ENCODE results near the gene FOXN3. TPM values are rescaled to one million over a fixed set of nuclear protein-coding genes. Genes with fewer than 3 reads are reported as not detected.

Gene FOXN3
- total RNA-seq, 2 donors from 2014 or later, result 61.2 to 84.1 TPM

DNA sequence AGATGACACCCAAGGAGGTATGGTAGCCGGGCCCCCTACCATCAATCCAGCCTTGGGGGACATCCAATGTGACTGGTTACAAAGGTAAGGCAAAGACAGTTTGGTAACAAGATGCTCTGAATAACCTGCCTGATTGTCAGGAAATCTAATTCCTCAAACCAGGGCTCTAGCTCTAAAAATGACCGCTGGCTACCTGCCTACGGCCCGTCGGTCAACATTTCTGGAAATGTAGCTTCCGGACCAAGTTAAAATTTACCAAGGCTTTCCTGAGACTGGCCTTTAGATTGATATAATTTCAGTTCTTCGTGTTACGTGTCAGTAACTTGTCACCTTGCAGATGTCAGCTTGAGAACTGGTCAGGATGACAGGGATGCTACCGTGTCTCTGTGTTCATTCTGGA lies 34.2 kb upstream of the FOXN3 start:
- Mint-ChIP-seq H3K27me3 (ENCODE audit: insufficient read depth) (no peaks in the 10 kb centered on the region), H3K27ac (no peak overlapping the region), H3K4me3 (no peak overlapping the region), H3K9me3 (no peaks in the 10 kb centered on the region), H3K36me3 (ENCODE audit: low read depth) (no peaks in the 10 kb centered on the region), H3K4me1 (peaks cover 28% of the 10 kb centered on the region)
- Histone ChIP-seq H3K36me3 (ENCODE audit: control insufficient read depth, insufficient read depth, low read length) (no peaks in the 10 kb centered on the region), H3K27me3 (ENCODE audit: control insufficient read depth, insufficient read depth, low read length, poor library complexity, severe bottlenecking) (no peaks in the 10 kb centered on the region), H3K4me1 (ENCODE audit: control insufficient read depth, insufficient read depth, low read length) (no peaks in the 10 kb centered on the region), H3K9ac (ENCODE audit: extremely low read depth, low read length, poor library complexity, severe bottlenecking) (no peak overlapping the region), H3K9me3 (ENCODE audit: control insufficient read depth, low read length) (no peaks in the 10 kb centered on the region), H3K4me3 (ENCODE audit: low read length) (no peak overlapping the region), H3K27ac (ENCODE audit: low read depth, low read length) (no peak overlapping the region)
- WGBS, 2 experiments (ENCODE audit: insufficient coverage in 1 of 2, insufficient read length in 1 of 2), result 95 to 96% methylated on average over 9 of the region's 9 CpGs
- no peak for DNase-seq
- TF ChIP-seq CTCF (conservative IDR thresholded peaks at IDR 0.05), result no peak

- Histone ChIP-seq H3K9me3 (ENCODE audit: control insufficient read depth, low read length) (no peaks in the 10 kb centered on the region), H3K9ac (ENCODE audit: extremely low read depth, low read length, poor library complexity, severe bottlenecking) (no peak overlapping the region), H3K36me3 (ENCODE audit: control insufficient read depth, insufficient read depth, low read length) (no peaks in the 10 kb centered on the region), H3K4me1 (ENCODE audit: control insufficient read depth, insufficient read depth, low read length) (peaks cover 11% of the 10 kb centered on the region), H3K27ac (ENCODE audit: low read depth, low read length) (no peak overlapping the region), H3K27me3 (ENCODE audit: control insufficient read depth, insufficient read depth, low read length, poor library complexity, severe bottlenecking) (no peaks in the 10 kb centered on the region), H3K4me3 (ENCODE audit: low read length) (no peak overlapping the region)
- Mint-ChIP-seq H3K27ac (no peak overlapping the region), H3K9me3 (no peaks in the 10 kb centered on the region), H3K36me3 (ENCODE audit: low read depth) (no peaks in the 10 kb centered on the region), H3K27me3 (ENCODE audit: insufficient read depth) (no peaks in the 10 kb centered on the region), H3K4me1 (peaks cover 25% of the 10 kb centered on the region), H3K4me3 (no peak overlapping the region)
- TF ChIP-seq CTCF (conservative IDR thresholded peaks at IDR 0.05), result no peak
- no peak for DNase-seq
- WGBS, 2 experiments (ENCODE audit: insufficient coverage in 1 of 2, insufficient read length in 1 of 2), result 93% methylated on average over 8 to 12 of the region's 14 CpGs
These were observed 30.3 kb upstream of the FOXN3 start for GRCh38 chr14:89447182-89447944.

- H3K4me3 Mint-ChIP-seq, result no peak overlapping the region
- Histone ChIP-seq H3K36me3 (ENCODE audit: control insufficient read depth, insufficient read depth, low read length) (no peaks in the 10 kb centered on the region), H3K27me3 (ENCODE audit: control insufficient read depth, insufficient read depth, low read length, poor library complexity, severe bottlenecking) (no peaks in the 10 kb centered on the region), H3K9ac (ENCODE audit: extremely low read depth, low read length, poor library complexity, severe bottlenecking) (no peak overlapping the region), H3K4me1 (ENCODE audit: control insufficient read depth, insufficient read depth, low read length) (peaks cover 11% of the 10 kb centered on the region), H3K4me3 (ENCODE audit: low read length) (no peak overlapping the region), H3K27ac (ENCODE audit: low read depth, low read length) (no peak overlapping the region), H3K9me3 (ENCODE audit: control insufficient read depth, low read length) (no peaks in the 10 kb centered on the region)
- DNase-seq, result no peak
- H3K27me3 Mint-ChIP-seq (ENCODE audit: insufficient read depth), result no peaks in the 10 kb centered on the region
- no peaks in the 10 kb centered on the region for H3K36me3 Mint-ChIP-seq (ENCODE audit: low read depth)
- TF ChIP-seq CTCF (conservative IDR thresholded peaks at IDR 0.05), result no peak
- 48 to 96% methylated on average over 2 to 4 of the region's 4 CpGs for WGBS, 2 experiments (ENCODE audit: insufficient coverage in 1 of 2, insufficient read length in 1 of 2)
- peaks cover 35% of the 10 kb centered on the region for H3K4me1 Mint-ChIP-seq
- no peaks in the 10 kb centered on the region for H3K9me3 Mint-ChIP-seq
- H3K27ac Mint-ChIP-seq, result no peak overlapping the region
These were observed 28.4 kb upstream of the FOXN3 start for GRCh38 chr14:89445273-89445973.
